ENCODE data around the gene STAT4. TPM values are rescaled to one million over a fixed set of nuclear protein-coding genes. Genes with fewer than 3 reads are reported as not detected.

Gene STAT4
- total RNA-seq, 1 donor from 2014 or later, result 2.1 TPM

DNA sequence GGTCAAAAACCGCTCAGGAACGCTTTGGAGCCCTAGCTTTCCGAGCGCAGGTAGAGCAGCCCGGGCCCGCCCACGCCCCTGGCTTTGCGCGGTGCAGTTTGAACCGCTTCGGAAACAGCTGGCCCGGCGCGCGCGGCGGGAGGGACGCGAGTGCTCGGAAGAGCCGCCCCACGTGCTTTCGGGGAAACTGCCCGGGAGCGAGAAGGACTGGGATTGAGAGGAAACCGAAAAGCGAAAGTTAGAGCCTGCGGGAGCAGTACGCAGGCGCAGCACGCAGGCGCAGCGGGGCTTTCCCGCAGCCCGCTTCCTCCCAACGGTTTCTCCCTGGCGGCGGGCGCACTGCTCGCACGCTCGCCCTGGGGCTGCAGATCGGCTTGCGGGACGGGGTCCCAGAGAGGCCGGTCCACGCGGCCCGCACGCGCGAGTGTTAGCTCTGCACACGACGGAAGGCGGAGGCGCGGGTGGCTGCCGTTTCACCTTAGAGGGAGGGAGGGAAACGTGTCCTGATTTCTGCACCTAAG lies 130.5 kb downstream of the STAT4 start:
- peak; percentile 96 for DNase-seq (ENCODE audit: extremely low spot score, unreplicated experiment)
- peaks cover 9% of the 10 kb centered on the region for H3K27me3 Mint-ChIP-seq
- H3K36me3 Mint-ChIP-seq, result no peaks in the 10 kb centered on the region
- no peaks in the 10 kb centered on the region for H3K4me1 Mint-ChIP-seq (ENCODE audit: unreplicated experiment)
- no peaks in the 10 kb centered on the region for H3K9me3 Mint-ChIP-seq
- H3K4me3 Mint-ChIP-seq, result no peak overlapping the region
- TF ChIP-seq CTCF (conservative IDR thresholded peaks at IDR 0.05), result peak; percentile 52
- no peak overlapping the region for H3K27ac Mint-ChIP-seq

DNA sequence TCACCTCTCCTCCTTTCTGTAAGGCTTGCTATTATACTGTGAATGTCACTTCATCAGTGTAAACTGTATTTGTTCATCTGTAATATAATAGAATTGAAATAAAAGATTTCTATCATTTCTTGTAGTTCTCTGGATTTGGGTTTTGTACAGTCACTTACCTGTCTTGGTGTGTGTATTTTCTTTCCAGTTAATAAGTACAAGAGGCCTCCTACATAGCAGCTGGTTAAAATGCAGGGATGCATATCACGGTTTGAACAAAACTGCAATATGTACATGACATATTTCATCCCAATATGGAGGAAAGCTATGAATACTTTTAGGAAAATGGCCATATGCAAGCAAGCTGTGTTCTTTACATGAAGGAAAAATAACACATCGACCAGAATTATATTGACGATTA lies 131.4 kb downstream of the STAT4 start:
- TF ChIP-seq CTCF (conservative IDR thresholded peaks at IDR 0.05), result no peak
- Mint-ChIP-seq H3K36me3 (no peaks in the 10 kb centered on the region), H3K9me3 (no peaks in the 10 kb centered on the region), H3K4me1 (ENCODE audit: unreplicated experiment) (no peaks in the 10 kb centered on the region), H3K4me3 (no peak overlapping the region), H3K27ac (no peak overlapping the region), H3K27me3 (peaks cover 9% of the 10 kb centered on the region)
- no peak for DNase-seq (ENCODE audit: extremely low spot score, unreplicated experiment)

DNA sequence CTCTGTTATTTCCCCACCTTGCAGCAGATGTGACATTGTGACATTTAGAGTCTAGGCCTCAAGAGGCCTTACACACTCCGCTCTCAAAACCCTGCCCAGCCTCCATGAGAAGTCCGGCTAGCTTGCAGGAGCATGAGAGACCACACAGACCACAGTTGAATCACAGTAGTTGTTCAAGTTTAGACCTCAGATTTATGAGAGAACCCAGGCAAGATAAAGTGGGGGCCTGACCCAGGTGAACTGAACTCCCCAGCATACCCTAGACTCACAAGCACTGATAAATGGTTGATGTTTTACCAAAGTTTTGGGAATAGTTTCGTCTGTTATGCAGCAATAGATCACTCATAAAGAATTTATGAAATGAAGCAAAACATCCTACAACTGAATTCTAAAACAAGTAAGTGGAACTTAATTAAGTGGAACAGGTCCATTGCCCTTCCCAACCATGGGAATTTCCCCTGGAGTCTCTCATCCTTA lies 132.1 kb downstream of the STAT4 start:
- Mint-ChIP-seq H3K4me3 (peak overlapping the region; percentile 10), H3K27ac (no peak overlapping the region)
- no peak for TF ChIP-seq CTCF (conservative IDR thresholded peaks at IDR 0.05)

DNA sequence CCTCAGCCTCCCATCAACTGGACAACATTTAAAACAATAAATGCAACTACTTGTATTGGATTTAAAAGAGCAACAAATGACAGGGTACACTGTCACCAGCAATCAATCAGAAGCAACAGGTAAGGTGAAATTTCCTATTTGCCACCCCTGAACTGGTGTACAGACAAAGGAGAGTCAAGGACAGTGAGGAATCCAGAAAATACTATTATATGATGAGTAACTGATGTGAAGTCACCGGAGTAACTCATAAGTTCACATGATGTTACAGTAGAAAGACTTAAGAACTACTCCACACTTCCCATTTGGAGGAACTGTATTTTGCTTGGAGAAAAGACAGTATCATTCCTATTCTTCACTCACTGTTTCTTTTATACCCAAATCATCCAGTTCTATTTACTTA lies 132.7 kb downstream of the STAT4 start:
- no peak overlapping the region for H3K4me3 Mint-ChIP-seq

More for the DNA sequence above, 132.1 kb downstream of the STAT4 start:
- DNase-seq (ENCODE audit: extremely low spot score, unreplicated experiment), result no peak
- H3K36me3 Mint-ChIP-seq, result no peaks in the 10 kb centered on the region
- H3K4me1 Mint-ChIP-seq (ENCODE audit: unreplicated experiment), result no peaks in the 10 kb centered on the region
- no peaks in the 10 kb centered on the region for H3K9me3 Mint-ChIP-seq
- H3K27me3 Mint-ChIP-seq, result peaks cover 9% of the 10 kb centered on the region

DNA sequence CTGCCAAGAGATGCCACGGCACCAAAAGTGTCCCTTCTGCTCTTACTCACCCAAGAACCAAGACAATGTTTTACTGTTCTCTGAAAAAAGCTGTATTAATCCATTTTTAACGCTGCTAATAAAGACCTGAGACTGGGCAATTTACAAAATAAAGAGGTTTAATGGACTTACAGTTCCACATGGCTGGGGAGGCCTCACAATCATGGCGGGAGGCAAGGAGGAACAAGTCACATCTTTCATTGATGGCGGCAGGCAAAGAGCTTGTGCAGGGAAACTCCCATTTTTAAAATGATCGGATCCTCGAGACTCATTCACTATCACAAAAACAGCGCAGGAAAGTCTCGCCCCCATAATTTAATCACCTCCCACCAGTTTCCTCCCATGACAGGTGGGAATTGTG lies 135.0 kb downstream of the STAT4 start:
- Mint-ChIP-seq H3K9me3 (no peaks in the 10 kb centered on the region), H3K36me3 (no peaks in the 10 kb centered on the region), H3K4me3 (no peak overlapping the region), H3K4me1 (ENCODE audit: unreplicated experiment) (no peaks in the 10 kb centered on the region), H3K27me3 (peaks cover 9% of the 10 kb centered on the region), H3K27ac (no peak overlapping the region)
- TF ChIP-seq CTCF (conservative IDR thresholded peaks at IDR 0.05), result no peak
- DNase-seq (ENCODE audit: extremely low spot score, unreplicated experiment), result no peak

More for the DNA sequence above, 132.7 kb downstream of the STAT4 start:
- no peaks in the 10 kb centered on the region for H3K36me3 Mint-ChIP-seq
- DNase-seq (ENCODE audit: extremely low spot score, unreplicated experiment), result no peak
- TF ChIP-seq CTCF (conservative IDR thresholded peaks at IDR 0.05), result no peak
- H3K4me1 Mint-ChIP-seq (ENCODE audit: unreplicated experiment), result no peaks in the 10 kb centered on the region
- no peaks in the 10 kb centered on the region for H3K9me3 Mint-ChIP-seq
- no peak overlapping the region for H3K27ac Mint-ChIP-seq
- H3K27me3 Mint-ChIP-seq, result peaks cover 9% of the 10 kb centered on the region

- Mint-ChIP-seq H3K27ac (no peak overlapping the region), H3K36me3 (no peaks in the 10 kb centered on the region), H3K4me3 (no peak overlapping the region), H3K9me3 (no peaks in the 10 kb centered on the region), H3K27me3 (peaks cover 9% of the 10 kb centered on the region), H3K4me1 (ENCODE audit: unreplicated experiment) (no peaks in the 10 kb centered on the region)
- TF ChIP-seq CTCF (conservative IDR thresholded peaks at IDR 0.05), result no peak
- no peak for DNase-seq (ENCODE audit: extremely low spot score, unreplicated experiment)
Measured at GRCh38 chr2:191015239-191015638, 135.6 kb downstream of the STAT4 start.

Measured in type B pancreatic cell (in vitro differentiated cells).